K562 (cell line): ENCODE results near the gene MTERF2. TPM values are rescaled to one million over a fixed set of nuclear protein-coding genes. Genes with fewer than 3 reads are reported as not detected.

Source experiments
- CCNT2 ChIP-seq: IDR thresholded peaks from 2 replicates; pipeline ENCODE4 v1.6.1; 2011; ENCODE audit warnings: borderline replicate concordance, low read depth, mild to moderate bottlenecking, moderate library complexity, mixed read lengths, low read length; ENCODE audit not compliant: insufficient read length; ENCODE audit errors: extremely low read depth
- DACH1 ChIP-seq: fragments of 450-650 bp; IDR thresholded peaks from 2 replicates; pipeline ENCODE4 v1.6.1; 2018; ENCODE audit not compliant: partially characterized antibody
- ELF1 ChIP-seq: fragments of 200-800 bp; sonication (Bioruptor generic); IDR thresholded peaks from 2 replicates; pipeline ENCODE4 v1.6.1; 2016; ENCODE audit warnings: missing genetic modification characterization, missing compliant biosample characterization
- ESRRB ChIP-seq: fragments of 250-450 bp; sonication (Bioruptor Pico); IDR thresholded peaks from 2 replicates; pipeline ENCODE4 v1.5.0; 2020; ENCODE audit warnings: mild to moderate bottlenecking, moderate library complexity, borderline replicate concordance
- FOSL1 ChIP-seq: fragments of 200-800 bp; sonication (Bioruptor generic); conservative IDR thresholded peaks from 2 replicates; pipeline ENCODE4 v1.6.1; 2016; ENCODE audit warnings: missing genetic modification characterization, missing compliant biosample characterization
- HDAC2 ChIP-seq: fragments of 450-650 bp; IDR thresholded peaks from 2 replicates; pipeline ENCODE4 v1.6.1; 2016; ENCODE audit warnings: mild to moderate bottlenecking
- KAT8 ChIP-seq: fragments of 450-650 bp; IDR thresholded peaks from 2 replicates; pipeline ENCODE4 v1.6.1; 2016; ENCODE audit warnings: low read depth, mild to moderate bottlenecking
- RBM39 ChIP-seq: fragments of 200-400 bp; formaldehyde crosslinking; optimal IDR thresholded peaks from 2 replicates; pipeline ENCODE3; 2018; ENCODE audit warnings: low read depth, low read length
- RCOR1 ChIP-seq, 2 experiments: IDR thresholded peaks; 2 replicates each; pipeline ENCODE4 v1.6.1; 2012; ENCODE audit warnings: low read depth in 2 of 2, low read length in 2 of 2, borderline replicate concordance in 1 of 2, improper control_type of control experiment in 1 of 2
- RFX5 ChIP-seq: IDR thresholded peaks from 2 replicates; pipeline ENCODE4 v1.6.1; 2011; ENCODE audit warnings: low read depth, mild to moderate bottlenecking, improper control_type of control experiment, low read length
- RNF2 ChIP-seq: sonication (generic); IDR thresholded peaks from 2 replicates; pipeline ENCODE4 v1.6.1; 2016
- ZKSCAN8 ChIP-seq: fragments of 200-800 bp; sonication (Bioruptor generic); IDR thresholded peaks from 2 replicates; pipeline ENCODE4 v1.6.1; 2016; ENCODE audit warnings: missing genetic modification characterization, missing compliant biosample characterization
- ZNF445 ChIP-seq: fragments of 250-450 bp; sonication (Bioruptor Pico); IDR thresholded peaks from 2 replicates; pipeline ENCODE4 v1.4.0; 2020; ENCODE audit warnings: low read depth, mild to moderate bottlenecking, moderate library complexity
- ZNF584 ChIP-seq: fragments of 200-800 bp; sonication (Bioruptor generic); IDR thresholded peaks from 2 replicates; pipeline ENCODE4 v1.6.1; 2016; ENCODE audit warnings: low read depth, mild to moderate bottlenecking, missing genetic modification characterization, missing compliant biosample characterization
- polyA plus RNA-seq, 8 experiments: library from polyadenylated mRNA; depleted of rRNA in 4 of 8; stranded (reverse) in 5 of 8; unstranded in 3 of 8; fragments of >200 nt; fragmentation: Nextera tagmentation in 2 of 8; fragmentation: Illumina TruSeq in 1 of 8; extraction: Ambion mirVana in 2 of 8; extraction: Trizol in 1 of 8; gene quantifications; 2 replicates each; pipeline versions ENCODE4 v1.2.1 to v1.2.3, GENCODE V29; 2011 to 2014; ENCODE audit warnings: inconsistent platforms in 1 of 8, missing spikeins in 1 of 8
- total RNA-seq, 7 experiments: library from RNA; depleted of rRNA in 6 of 7; stranded (reverse); fragments of >200 nt in 6 of 7; fragmentation: Illumina TruSeq in 2 of 7; extraction: Trizol in 2 of 7; gene quantifications; 2 replicates each; pipeline versions ENCODE4 v1.2.1 to v1.2.3, GENCODE V29; 2011 to 2021; ENCODE audit warnings: low replicate concordance in 1 of 7
- TF ChIP-seq, protein P1 (sequence below), 2 experiments: fragments of 200-800 bp in 1 of 2; sonication (Bioruptor generic) in 1 of 2; sonication (generic) in 1 of 2; formaldehyde crosslinking in 1 of 2; IDR thresholded peaks in 1 of 2; conservative IDR thresholded peaks in 1 of 2; 2 replicates each; pipeline versions ENCODE4 v1.5.0 to v1.6.1; 2016 to 2020; ENCODE audit warnings: missing compliant biosample characterization in 1 of 2, missing genetic modification characterization in 1 of 2, missing genetic modification reagents in 1 of 2
- TF ChIP-seq, protein P2 (sequence below), 3 experiments: fragments of 200-800 bp in 1 of 3; sonication (Bioruptor generic) in 1 of 3; sonication (generic) in 1 of 3; formaldehyde crosslinking in 1 of 3; IDR thresholded peaks; 2 replicates each; pipeline versions ENCODE4 v1.6.1 to v1.8.0; 2016 to 2022; ENCODE audit warnings: mild to moderate bottlenecking in 2 of 3, missing compliant biosample characterization in 2 of 3, missing genetic modification characterization in 2 of 3, missing genetic modification reagents in 1 of 3
- TF ChIP-seq, protein P3 (sequence below): fragments of 450-650 bp; IDR thresholded peaks from 2 replicates; pipeline ENCODE4 v1.6.1; 2016; ENCODE audit warnings: antibody characterized with exemption
- TF ChIP-seq, protein P4 (sequence below): IDR thresholded peaks from 2 replicates; pipeline ENCODE4 v1.6.1; 2011; ENCODE audit warnings: borderline replicate concordance, low read depth, mild to moderate bottlenecking, moderate library complexity, low read length; ENCODE audit not compliant: insufficient read depth, poor library complexity, severe bottlenecking

The MTERF2 gene
- total and polyA plus RNA-seq, 9 of the 15 experiments (the other 6 are each of a cell fraction or from before 2014, with no cell fraction given) = 10.0 to 63.2 (median 33.2) TPM

DNA sequence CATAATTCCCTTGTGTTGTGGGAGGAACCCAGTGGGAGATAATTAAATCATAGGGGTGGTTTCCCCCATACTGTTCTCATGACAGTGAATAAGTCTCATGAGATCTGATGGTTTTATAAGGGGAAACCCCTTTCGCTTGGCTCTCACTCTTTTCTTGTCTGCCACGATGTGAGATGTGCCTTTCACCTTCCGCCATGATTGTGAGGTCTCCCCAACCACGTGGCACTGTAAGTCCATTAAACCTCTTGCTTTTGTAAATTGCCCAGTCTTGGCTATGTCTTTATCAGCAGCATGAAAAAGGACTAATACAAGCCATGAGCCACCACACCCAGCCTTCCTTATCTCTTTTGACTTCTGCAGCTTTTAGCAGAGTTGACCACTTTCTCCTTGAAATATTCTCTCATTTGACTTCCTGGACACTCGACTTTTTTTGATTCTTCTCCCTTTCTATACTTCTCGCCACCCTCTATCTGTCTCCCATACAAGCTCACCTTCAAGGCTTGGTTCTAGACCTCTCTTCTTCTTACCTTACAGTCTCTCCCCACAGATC lies 2.3 kb downstream of the MTERF2 start (continued):
- TF ChIP-seq RBM39 (no peak), ZNF584 (CRISPR knock-in tag) (no peak), HDAC2 (peak; percentile 84), RFX5 (no peak), ESRRB (CRISPR knock-in tag) (no peak), CCNT2 (peak; percentile 23), RNF2 (peak; percentile 52; the same call in 1 of the 2 replicates), ELF1 (tag) (0 out of 2 replicates have a peak, but pooled peaks have one; percentile 59), DACH1 (peak; percentile 83), ZNF445 (CRISPR knock-in tag) (peak; percentile 42; the same call in 1 of the 2 replicates), RCOR1 (IDR thresholded peaks at IDR 0.05; ENCODE audit: borderline replicate concordance in 1 of 2, low read depth in 2 of 2, low read length in 2 of 2) (peak in 1 of 2 experiments; percentile 50; a peak in 1 of 4 replicates), FOSL1 (tag) (peak; percentile 57), ZKSCAN8 (CRISPR knock-in tag) (0 out of 2 replicates have a peak, but pooled peaks have one; percentile 16), KAT8 (no peak)
- TF ChIP-seq, protein P1, sequence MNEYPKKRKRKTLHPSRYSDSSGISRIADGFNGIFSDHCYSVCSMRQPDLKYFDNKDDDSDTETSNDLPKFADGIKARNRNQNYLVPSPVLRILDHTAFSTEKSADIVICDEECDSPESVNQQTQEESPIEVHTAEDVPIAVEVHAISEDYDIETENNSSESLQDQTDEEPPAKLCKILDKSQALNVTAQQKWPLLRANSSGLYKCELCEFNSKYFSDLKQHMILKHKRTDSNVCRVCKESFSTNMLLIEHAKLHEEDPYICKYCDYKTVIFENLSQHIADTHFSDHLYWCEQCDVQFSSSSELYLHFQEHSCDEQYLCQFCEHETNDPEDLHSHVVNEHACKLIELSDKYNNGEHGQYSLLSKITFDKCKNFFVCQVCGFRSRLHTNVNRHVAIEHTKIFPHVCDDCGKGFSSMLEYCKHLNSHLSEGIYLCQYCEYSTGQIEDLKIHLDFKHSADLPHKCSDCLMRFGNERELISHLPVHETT (CRISPR knock-in tag; conservative IDR thresholded peaks at IDR 0.05 in 1 of 2, IDR thresholded peaks at IDR 0.05 in 1 of 2) = peak in 1 of 2 experiments; percentile 54; a peak in 2 of 4 replicates
- TF ChIP-seq, protein P2, sequence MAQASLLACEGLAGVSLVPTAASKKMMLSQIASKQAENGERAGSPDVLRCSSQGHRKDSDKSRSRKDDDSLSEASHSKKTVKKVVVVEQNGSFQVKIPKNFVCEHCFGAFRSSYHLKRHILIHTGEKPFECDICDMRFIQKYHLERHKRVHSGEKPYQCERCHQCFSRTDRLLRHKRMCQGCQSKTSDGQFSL (CRISPR knock-in tag; IDR thresholded peaks at IDR 0.05) = no peak
- TF ChIP-seq, protein P2 (tag; IDR thresholded peaks at IDR 0.05) = 0 out of 4 replicates have a peak, but pooled peaks of 1 of the 2 experiments have one; percentile 34
- TF ChIP-seq, protein P3, sequence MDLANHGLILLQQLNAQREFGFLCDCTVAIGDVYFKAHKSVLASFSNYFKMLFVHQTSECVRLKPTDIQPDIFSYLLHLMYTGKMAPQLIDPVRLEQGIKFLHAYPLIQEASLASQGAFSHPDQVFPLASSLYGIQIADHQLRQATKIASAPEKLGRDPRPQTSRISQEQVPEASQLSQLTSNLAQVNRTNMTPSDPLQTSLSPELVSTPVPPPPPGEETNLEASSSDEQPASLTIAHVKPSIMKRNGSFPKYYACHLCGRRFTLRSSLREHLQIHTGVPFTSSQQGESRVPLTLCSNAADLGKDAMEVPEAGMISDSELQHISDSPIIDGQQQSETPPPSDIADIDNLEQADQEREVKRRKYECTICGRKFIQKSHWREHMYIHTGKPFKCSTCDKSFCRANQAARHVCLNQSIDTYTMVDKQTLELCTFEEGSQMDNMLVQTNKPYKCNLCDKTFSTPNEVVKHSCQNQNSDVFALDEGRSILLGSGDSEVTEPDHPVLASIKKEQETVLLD = peak; percentile 52; the same call in 1 of the 2 replicates
- TF ChIP-seq, protein P4, sequence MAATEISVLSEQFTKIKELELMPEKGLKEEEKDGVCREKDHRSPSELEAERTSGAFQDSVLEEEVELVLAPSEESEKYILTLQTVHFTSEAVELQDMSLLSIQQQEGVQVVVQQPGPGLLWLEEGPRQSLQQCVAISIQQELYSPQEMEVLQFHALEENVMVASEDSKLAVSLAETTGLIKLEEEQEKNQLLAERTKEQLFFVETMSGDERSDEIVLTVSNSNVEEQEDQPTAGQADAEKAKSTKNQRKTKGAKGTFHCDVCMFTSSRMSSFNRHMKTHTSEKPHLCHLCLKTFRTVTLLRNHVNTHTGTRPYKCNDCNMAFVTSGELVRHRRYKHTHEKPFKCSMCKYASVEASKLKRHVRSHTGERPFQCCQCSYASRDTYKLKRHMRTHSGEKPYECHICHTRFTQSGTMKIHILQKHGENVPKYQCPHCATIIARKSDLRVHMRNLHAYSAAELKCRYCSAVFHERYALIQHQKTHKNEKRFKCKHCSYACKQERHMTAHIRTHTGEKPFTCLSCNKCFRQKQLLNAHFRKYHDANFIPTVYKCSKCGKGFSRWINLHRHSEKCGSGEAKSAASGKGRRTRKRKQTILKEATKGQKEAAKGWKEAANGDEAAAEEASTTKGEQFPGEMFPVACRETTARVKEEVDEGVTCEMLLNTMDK = no peak
